SU-DHL-6 (cell line): ENCODE results near the gene DTX1.

ENCODE experiments used
- CTCF ChIP-seq: fragments of 200-600 bp; sonication (generic); IDR thresholded peaks from one replicate; pipeline ENCODE4 v1.5.1; 2017; ENCODE audit warnings: antibody characterized with exemption, mild to moderate bottlenecking, low read length, moderate library complexity; ENCODE audit not compliant: insufficient read depth, poor library complexity, severe bottlenecking
- EZH2phosphoT487 ChIP-seq: fragments of 200-600 bp; sonication (generic), shearing (Covaris generic); conservative IDR thresholded peaks from 2 replicates; pipeline ENCODE4 v1.6.1; 2018; ENCODE audit warnings: mild to moderate bottlenecking, antibody characterized with exemption, low read length, moderate library complexity, mixed read lengths

DNA sequence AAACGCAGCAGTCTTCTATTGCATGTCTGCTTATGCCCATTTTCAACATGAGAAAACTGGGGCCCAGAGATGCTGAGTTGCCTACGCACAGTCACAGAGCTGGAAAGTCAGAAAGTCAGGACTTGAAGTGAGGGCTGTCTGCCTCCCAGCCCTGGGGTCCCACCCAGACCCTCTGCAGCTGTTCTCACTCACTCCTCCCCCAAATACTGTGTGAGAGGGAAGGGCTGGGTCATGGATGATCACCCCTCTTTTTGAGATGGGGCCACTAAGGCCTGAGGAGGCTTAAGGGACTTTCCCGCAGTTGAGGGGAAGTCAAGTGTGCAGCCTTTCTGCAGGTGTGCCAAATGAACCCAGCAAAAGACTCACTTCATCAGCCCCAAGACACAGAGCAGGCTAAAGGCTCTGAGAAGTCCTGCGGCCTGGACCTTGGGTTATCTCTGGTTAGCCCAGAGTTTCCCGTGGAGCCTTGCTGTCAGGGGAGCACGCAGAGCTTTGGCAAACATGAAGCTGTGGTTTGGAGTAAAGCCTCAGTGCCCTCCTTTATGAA lies 18.7 kb downstream of the DTX1 start:
- TF ChIP-seq CTCF (no peak), EZH2phosphoT487 (no peak)
